AG10803 (cell line): ENCODE measurements around the gene ARHGAP22.

Source experiments
- DNase-seq: peaks from one replicate; pipeline ENCODE4 v3.0.0; 2010; ENCODE audit warnings: low read depth
- H3K4me3 ChIP-seq: 2 replicates; pipeline ENCODE4 v1.5.1; 2011; ENCODE audit warnings: mild to moderate bottlenecking, low read length, control low read depth
- CTCF ChIP-seq: conservative IDR thresholded peaks from 2 replicates; pipeline ENCODE4 v1.5.1; 2011; ENCODE audit warnings: mild to moderate bottlenecking, low read length, control low read depth, inconsistent platforms

ARHGAP22 gene

GRCh38 chr10:48399056-48399541 lies 205.8 kb downstream of the ARHGAP22 start:
- no peak for TF ChIP-seq CTCF
- DNase-seq: no peak
- H3K4me3 ChIP-seq: no peak overlapping the region

GRCh38 chr10:48398261-48398660 lies 206.6 kb downstream of the ARHGAP22 start:
- H3K4me3 ChIP-seq: no peak overlapping the region
- no peak for DNase-seq
- TF ChIP-seq CTCF: no peak
